ENCODE data around the gene GTF2A1L. TPM values are rescaled to one million over a fixed set of nuclear protein-coding genes. Genes with fewer than 3 reads are reported as not detected.
A peak's percentile ranks its signal among the peaks of the same experiment; 100 is the strongest.

Gene GTF2A1L
- total RNA-seq, 2 donors from 2014 or later: not detected

DNA sequence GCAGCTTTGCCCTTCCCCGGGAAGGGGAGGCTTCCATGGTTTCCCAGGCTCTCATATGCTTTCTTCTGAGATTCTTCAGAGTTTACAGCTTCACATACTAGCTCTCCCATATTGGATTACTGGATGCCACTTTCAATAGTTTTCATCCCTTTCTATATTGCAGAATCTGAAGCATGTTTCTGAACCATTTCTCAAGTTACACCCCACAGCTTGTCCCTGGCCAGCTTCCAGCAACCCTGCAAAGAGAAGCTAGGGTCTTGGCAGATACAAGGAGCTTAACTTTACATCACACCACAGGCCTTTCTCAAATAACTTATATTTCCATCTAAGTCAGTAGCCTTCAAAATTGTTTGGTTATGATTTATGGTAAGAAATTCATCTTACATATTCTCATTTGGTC, 98.3 kb downstream of the GTF2A1L start:
- Mint-ChIP-seq H3K27ac (no peak overlapping the region), H3K4me3 (no peak overlapping the region), H3K36me3 (ENCODE audit: insufficient read depth in 2 of 2) (no peaks in the 10 kb centered on the region), H3K4me1 (ENCODE audit: low read depth) (peaks cover 12% of the 10 kb centered on the region), H3K9me3 (peaks cover 0 to under 1% of the 10 kb centered on the region in 2 donors), H3K27me3 (ENCODE audit: low read depth) (peaks cover 7% of the 10 kb centered on the region)
- ATAC-seq (replicated peaks in 1 of 2) (no peak), DNase-seq (no peak)

DNA sequence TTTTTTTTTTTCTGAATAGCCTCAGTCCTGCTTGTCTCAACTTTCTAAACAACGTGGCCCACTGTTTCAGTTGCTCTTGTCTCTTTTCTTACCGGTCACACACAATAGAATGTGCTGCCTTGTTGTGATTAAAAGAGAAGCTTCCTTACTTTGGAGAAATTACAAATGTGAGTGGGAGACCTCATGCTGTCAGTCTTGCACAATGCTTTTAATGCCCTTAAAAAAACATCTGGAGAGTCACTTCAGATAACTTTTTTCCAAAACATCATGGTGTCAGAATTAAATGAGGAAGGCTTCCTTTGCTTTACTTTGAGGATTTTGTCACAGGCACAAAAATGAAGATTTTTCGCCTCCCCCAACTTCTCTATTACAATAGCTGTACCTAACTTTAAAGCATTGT, 100.2 kb downstream of the GTF2A1L start:
- DNase-seq: no peak
- Mint-ChIP-seq H3K27ac (no peak overlapping the region), H3K9me3 (no peaks in the 10 kb centered on the region), H3K4me3 (no peak overlapping the region), H3K36me3 (ENCODE audit: insufficient read depth in 2 of 2) (no peaks in the 10 kb centered on the region), H3K4me1 (ENCODE audit: low read depth) (peaks cover 12% of the 10 kb centered on the region), H3K27me3 (ENCODE audit: low read depth) (no peaks in the 10 kb centered on the region)
- ATAC-seq (replicated peaks in 1 of 2): no peak

DNA sequence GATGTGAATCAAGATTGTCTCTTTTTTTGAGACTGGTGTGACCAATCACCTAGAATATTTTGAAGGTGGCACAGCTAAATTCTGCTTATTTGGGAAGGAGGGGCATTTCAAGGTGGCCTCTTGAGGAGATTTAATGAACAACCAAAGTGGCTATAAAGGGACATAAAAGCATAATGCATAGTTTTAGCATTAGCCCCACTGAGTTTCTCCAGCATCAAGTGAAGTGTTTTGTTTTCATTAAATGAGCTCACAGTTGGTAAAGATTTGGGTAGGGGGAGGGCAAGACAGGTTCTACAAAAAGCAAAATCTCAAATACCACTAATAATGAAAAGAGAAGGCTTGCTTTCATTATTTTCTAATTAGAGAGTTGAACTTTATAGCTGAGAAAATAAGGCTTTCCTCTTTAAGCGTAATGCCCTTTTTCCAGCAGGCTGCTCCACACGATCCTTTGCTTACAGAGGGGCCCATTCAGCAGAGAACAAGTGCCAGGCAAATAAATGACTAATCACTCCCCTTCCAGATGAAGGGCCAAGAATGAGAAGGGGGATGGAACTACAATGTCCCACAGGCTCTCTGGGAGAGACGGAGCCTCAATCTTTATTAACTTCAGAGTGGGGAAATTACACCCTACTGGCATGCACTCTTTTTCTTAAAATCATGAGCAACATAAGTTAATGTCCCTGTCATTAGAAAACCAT, 102.0 kb downstream of the GTF2A1L start:
- H3K4me1 Mint-ChIP-seq (ENCODE audit: low read depth): peaks cover 2% of the 10 kb centered on the region
- no peaks in the 10 kb centered on the region for H3K27me3 Mint-ChIP-seq (ENCODE audit: low read depth)
- no peak overlapping the region for H3K27ac Mint-ChIP-seq
- no peak overlapping the region for H3K4me3 Mint-ChIP-seq
- no peaks in the 10 kb centered on the region for H3K9me3 Mint-ChIP-seq
- DNase-seq (no peak), ATAC-seq (replicated peaks in 1 of 2) (no peak)
- no peaks in the 10 kb centered on the region for H3K36me3 Mint-ChIP-seq (ENCODE audit: insufficient read depth in 2 of 2)

DNA sequence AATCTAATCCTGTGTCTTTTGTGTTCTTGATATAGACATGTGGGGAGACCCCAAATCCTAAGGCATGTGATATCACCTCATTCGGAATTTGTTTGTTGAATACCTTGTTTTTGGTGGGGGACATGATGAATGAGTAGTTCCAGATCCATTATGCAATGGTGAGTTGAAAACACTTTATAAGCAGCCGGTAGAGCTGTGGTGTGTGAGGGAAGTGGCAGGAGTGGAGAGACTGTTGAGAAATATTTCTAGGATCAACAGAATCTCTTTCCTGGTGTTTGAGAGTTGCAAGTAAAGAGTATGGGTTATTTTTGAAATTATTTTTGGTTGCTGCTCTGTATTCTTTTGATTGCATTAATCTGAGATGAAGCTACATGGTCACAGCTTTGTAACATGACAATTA, 103.5 kb downstream of the GTF2A1L start:
- Mint-ChIP-seq H3K27ac (no peak overlapping the region), H3K4me3 (no peak overlapping the region), H3K4me1 (ENCODE audit: low read depth) (no peaks in the 10 kb centered on the region), H3K9me3 (no peaks in the 10 kb centered on the region), H3K27me3 (ENCODE audit: low read depth) (no peaks in the 10 kb centered on the region), H3K36me3 (ENCODE audit: insufficient read depth in 2 of 2) (no peaks in the 10 kb centered on the region)
- ATAC-seq (replicated peaks in 1 of 2): no peak
- DNase-seq: no peak

DNA sequence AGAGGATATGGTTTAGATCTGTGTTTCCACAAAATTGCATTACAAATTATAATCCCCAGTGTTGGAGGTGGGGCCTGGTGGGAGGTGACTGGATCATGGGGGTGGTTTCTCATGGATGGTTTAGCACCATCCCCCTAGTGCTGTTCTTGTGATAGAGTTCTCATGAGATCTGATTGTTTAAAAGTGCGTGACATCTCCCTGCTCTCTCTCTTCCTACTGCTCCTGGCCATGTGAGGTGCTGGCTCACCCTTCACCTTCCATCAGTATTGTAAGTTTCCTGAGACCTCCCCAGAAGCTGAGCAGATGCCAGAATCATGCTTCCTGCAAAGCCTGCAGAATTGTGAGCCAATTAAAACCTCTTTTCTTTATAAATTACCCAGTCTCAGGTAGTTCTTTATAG, 104.7 kb downstream of the GTF2A1L start:
- H3K27me3 Mint-ChIP-seq (ENCODE audit: low read depth): no peaks in the 10 kb centered on the region
- no peaks in the 10 kb centered on the region for H3K4me1 Mint-ChIP-seq (ENCODE audit: low read depth)
- H3K4me3 Mint-ChIP-seq: no peak overlapping the region
- no peaks in the 10 kb centered on the region for H3K36me3 Mint-ChIP-seq (ENCODE audit: insufficient read depth in 2 of 2)
- no peak for ATAC-seq (replicated peaks in 1 of 2)
- H3K9me3 Mint-ChIP-seq: no peaks in the 10 kb centered on the region
- no peak for DNase-seq
- no peak overlapping the region for H3K27ac Mint-ChIP-seq

DNA sequence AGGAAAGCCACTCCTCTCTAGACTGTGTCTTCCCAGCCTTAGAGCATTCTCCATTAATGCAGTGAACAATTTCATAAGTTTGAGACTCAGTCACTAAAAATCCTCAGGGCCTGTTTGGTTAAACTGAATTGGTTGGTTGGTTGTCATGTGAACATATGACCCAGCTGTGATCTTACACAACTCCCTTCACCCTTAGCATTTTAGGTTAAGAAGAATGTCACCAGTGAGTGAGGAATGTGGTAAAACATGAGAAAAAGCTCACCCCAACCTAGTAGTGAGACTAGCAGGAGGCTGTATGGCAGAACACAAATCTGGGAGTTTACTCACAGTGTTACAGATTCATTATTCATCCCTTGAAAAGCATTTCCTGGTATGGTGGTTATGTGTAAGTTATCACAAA, 105.5 kb downstream of the GTF2A1L start:
- no peaks in the 10 kb centered on the region for H3K4me1 Mint-ChIP-seq (ENCODE audit: low read depth)
- no peaks in the 10 kb centered on the region for H3K27me3 Mint-ChIP-seq (ENCODE audit: low read depth)
- H3K27ac Mint-ChIP-seq: no peak overlapping the region
- no peaks in the 10 kb centered on the region for H3K36me3 Mint-ChIP-seq (ENCODE audit: insufficient read depth in 2 of 2)
- no peaks in the 10 kb centered on the region for H3K9me3 Mint-ChIP-seq
- DNase-seq (no peak), ATAC-seq (replicated peaks in 1 of 2) (peak; percentile 39 to 65)
- H3K4me3 Mint-ChIP-seq: no peak overlapping the region

DNA sequence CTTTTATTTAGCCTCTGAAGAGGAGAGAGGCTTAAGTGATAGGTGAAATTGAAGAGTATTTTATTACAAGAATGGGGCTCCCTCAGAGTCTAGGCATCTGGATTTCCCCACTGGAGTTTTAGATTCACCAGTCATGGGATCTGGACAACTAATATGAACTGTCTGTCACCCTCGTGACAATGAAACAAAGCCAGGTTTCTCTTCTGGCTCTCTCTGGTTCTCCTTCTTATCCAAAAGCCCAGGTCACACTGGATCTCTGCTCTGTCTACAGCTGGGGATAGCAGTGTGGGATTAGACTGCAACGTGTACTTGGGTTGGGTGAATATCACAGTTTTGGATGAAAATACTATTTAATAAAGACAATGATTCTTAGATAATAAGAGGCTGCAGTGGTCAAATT, 106.6 kb downstream of the GTF2A1L start:
- no peaks in the 10 kb centered on the region for H3K9me3 Mint-ChIP-seq
- no peak overlapping the region for H3K27ac Mint-ChIP-seq
- no peaks in the 10 kb centered on the region for H3K4me1 Mint-ChIP-seq (ENCODE audit: low read depth)
- H3K4me3 Mint-ChIP-seq: no peak overlapping the region
- H3K36me3 Mint-ChIP-seq (ENCODE audit: insufficient read depth in 2 of 2): no peaks in the 10 kb centered on the region
- ATAC-seq (replicated peaks in 1 of 2) (no peak), DNase-seq (no peak)
- H3K27me3 Mint-ChIP-seq (ENCODE audit: low read depth): no peaks in the 10 kb centered on the region

DNA sequence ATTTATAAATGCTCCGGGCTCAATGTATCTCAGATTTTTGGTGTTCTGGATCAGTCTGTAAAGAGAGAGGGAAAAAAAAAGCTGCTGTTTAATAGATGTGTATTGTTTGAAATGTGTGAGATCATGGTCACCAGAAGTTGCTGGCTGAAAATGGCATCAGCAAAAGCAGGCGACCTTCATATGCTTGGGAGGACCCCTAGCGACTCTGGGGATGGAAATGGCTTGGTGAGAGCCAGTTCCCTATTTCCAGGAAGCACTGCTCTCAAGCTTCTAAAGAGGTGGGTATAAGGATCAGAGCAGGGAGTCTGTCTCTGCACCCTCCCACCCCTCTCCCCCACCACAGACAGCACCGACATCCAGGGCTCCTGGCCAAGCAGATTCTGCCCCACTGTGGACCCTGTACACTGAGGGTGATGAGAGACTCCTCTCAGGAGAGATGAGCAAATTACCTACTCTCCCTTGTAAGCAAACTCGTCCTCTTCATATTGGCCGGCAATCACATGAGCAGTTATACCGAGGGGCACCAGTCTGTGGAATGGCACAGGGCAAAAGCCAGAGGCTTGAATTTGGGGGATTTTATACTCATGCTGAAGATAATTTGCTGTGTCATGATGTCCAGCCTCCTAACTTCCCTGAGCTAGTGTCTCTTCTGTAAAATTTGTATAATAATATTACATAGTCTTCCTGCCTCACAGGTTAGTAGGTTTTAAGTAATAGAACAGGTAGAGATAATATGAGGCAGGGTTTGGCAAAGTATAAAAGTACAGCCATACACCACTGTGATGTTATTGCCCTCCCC, 108.2 kb downstream of the GTF2A1L start:
- H3K4me3 Mint-ChIP-seq: no peak overlapping the region
- ATAC-seq (replicated peaks in 1 of 2): no peak
- no peak for DNase-seq
- no peaks in the 10 kb centered on the region for H3K9me3 Mint-ChIP-seq
- no peaks in the 10 kb centered on the region for H3K36me3 Mint-ChIP-seq (ENCODE audit: insufficient read depth in 2 of 2)
- H3K27ac Mint-ChIP-seq: no peak overlapping the region
- H3K27me3 Mint-ChIP-seq (ENCODE audit: low read depth): no peaks in the 10 kb centered on the region
- H3K4me1 Mint-ChIP-seq (ENCODE audit: low read depth): no peaks in the 10 kb centered on the region

DNA sequence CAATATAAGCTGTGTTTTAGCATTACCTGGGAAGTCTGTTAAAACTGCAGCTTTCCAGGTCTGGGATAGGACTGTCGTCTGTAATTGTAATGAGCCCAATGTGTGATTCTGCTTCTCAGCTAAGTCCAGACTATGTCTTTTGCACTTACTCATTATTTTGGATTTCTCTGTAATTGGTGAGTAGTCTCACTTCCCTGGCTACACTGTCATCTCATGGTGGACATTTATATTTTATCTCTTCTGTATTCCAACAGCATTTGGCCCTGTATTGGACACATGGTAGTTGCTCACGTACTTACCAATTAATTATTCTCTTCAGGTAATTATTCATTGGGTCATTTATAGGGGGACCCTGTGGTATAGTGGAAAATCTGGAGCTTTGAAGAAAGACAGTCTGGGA, 109.9 kb downstream of the GTF2A1L start:
- H3K27ac Mint-ChIP-seq: no peak overlapping the region
- H3K27me3 Mint-ChIP-seq (ENCODE audit: low read depth): no peaks in the 10 kb centered on the region
- H3K9me3 Mint-ChIP-seq: no peaks in the 10 kb centered on the region
- no peak overlapping the region for H3K4me3 Mint-ChIP-seq
- no peak for DNase-seq
- no peaks in the 10 kb centered on the region for H3K36me3 Mint-ChIP-seq (ENCODE audit: insufficient read depth in 2 of 2)
- ATAC-seq (replicated peaks in 1 of 2): no peak
- no peaks in the 10 kb centered on the region for H3K4me1 Mint-ChIP-seq (ENCODE audit: low read depth)

DNA sequence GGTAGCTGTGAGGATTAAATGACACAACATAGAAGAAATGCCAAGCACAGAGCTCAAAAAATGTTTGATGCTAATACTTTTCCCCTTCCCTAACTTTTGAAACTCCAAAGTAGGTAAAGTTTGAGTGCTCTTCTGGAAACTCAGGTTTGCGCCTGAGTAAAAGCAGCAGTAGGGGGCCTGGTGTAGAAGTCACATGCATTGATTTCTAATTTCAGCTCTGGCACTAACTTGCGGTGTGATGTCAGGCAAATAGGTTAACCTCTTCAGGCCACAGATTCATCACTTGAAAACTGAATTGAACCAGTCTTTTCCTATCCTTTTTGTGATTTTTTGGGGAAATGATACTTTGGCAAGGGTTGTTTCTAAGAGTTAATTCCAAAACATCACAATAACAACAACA, 110.6 kb downstream of the GTF2A1L start:
- H3K27me3 Mint-ChIP-seq (ENCODE audit: low read depth): peaks cover 5% of the 10 kb centered on the region
- no peak overlapping the region for H3K4me3 Mint-ChIP-seq
- H3K36me3 Mint-ChIP-seq (ENCODE audit: insufficient read depth in 2 of 2): no peaks in the 10 kb centered on the region
- no peak for ATAC-seq (replicated peaks in 1 of 2)
- H3K27ac Mint-ChIP-seq: no peak overlapping the region
- no peaks in the 10 kb centered on the region for H3K4me1 Mint-ChIP-seq (ENCODE audit: low read depth)
- DNase-seq: no peak
- H3K9me3 Mint-ChIP-seq: no peaks in the 10 kb centered on the region

DNA sequence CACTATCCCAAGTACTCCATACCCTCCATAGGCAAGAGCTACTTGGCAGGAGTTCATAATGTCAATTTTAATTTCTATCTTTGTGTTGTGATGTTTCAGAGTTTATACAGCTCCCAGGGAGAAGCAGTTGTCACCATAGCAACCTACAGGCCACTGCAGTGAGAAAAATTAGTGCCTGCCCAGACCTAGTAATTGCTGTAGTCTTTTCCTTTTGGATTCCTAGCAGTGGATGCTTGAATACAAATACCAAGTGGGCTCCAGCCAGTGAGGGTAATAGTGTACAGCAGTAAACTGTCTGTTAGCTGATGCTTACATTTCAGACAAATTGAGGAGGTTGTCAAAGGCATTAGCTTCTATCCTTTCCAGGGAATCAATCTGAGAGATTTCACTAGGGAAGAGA, 111.2 kb downstream of the GTF2A1L start:
- no peak overlapping the region for H3K4me3 Mint-ChIP-seq
- no peak overlapping the region for H3K27ac Mint-ChIP-seq
- DNase-seq: no peak
- H3K4me1 Mint-ChIP-seq (ENCODE audit: low read depth): no peaks in the 10 kb centered on the region
- peaks cover 6% of the 10 kb centered on the region for H3K27me3 Mint-ChIP-seq (ENCODE audit: low read depth)
- no peaks in the 10 kb centered on the region for H3K9me3 Mint-ChIP-seq
- no peak for ATAC-seq (replicated peaks in 1 of 2)
- H3K36me3 Mint-ChIP-seq (ENCODE audit: insufficient read depth in 2 of 2): no peaks in the 10 kb centered on the region
